Measurements from ENCODE around the gene NAT16.

NAT16 gene

DNA sequence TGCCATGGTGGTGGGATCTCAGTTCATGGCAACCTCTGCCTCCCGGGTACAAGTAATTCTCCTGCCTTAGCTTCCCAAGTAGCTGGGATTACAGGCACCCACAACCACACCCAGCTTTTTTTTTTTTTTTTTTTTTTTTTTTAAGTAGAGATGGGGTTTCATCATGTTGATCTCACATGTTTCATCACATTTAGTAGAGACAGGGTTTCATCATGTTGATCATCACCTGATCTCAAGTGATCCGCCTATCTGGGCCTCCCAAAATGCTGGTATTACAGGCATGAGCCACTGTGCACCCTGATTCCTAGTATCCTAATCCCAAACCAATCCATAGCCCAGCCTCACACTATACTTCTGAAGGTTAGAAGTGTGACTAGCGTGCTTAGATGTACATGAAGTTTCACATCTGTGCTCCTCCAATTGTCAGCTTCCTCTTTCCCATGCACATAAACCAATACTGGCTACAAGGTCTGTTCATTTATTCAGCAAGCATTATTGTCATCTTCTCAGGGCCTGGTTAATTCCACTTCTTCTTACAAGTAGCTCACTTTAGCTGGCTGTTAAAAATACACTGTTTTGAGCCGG lies 6.8 kb upstream of the NAT16 start:
- no peak overlapping the region for H3K4me3 Mint-ChIP-seq
- H3K27ac Mint-ChIP-seq: no peak overlapping the region
- H3K9me3 Mint-ChIP-seq (ENCODE audit: low read depth): no peaks in the 10 kb centered on the region
- no peaks in the 10 kb centered on the region for H3K36me3 Mint-ChIP-seq
- H3K27me3 Mint-ChIP-seq: peaks cover 18% of the 10 kb centered on the region
- H3K4me1 Mint-ChIP-seq (ENCODE audit: low read depth): peaks cover 5% of the 10 kb centered on the region

- Mint-ChIP-seq H3K36me3 (no peaks in the 10 kb centered on the region), H3K4me1 (ENCODE audit: low read depth) (peaks cover 6% of the 10 kb centered on the region), H3K9me3 (ENCODE audit: low read depth) (no peaks in the 10 kb centered on the region), H3K4me3 (no peak overlapping the region), H3K27ac (no peak overlapping the region), H3K27me3 (peaks cover 19% of the 10 kb centered on the region)
Measured at GRCh38 chr7:101186194-101186593, 6.1 kb upstream of the NAT16 start.

DNA sequence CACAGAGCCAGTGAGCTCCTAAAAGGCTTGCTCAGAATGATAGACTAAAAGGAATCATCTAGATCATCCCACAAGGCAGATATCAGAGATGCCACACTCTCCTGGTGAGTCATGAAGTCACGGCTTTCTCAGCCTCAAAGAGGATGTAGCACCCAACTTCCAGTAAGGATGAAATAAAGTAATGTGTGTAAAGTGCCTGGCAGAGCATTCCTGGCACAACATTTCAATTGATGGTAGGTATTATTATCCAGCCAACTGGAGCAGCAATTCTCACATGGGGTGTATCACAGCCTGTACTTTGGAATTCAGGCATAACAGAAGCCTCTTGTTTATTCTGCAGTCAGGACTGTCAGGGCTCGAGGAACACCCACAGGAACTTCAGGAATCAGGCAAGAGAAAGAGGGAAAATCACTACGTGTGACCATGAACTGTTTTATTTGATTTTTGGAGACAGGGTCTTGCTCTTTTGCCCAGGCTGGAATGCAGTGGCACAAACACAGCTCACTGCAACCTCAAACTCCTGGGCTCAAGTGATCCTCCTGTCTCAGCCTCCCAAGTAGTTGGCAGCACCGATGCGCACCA lies 5.3 kb upstream of the NAT16 start:
- Mint-ChIP-seq H3K27me3 (peaks cover 23% of the 10 kb centered on the region), H3K36me3 (peaks cover 2% of the 10 kb centered on the region), H3K4me3 (no peak overlapping the region), H3K9me3 (ENCODE audit: low read depth) (no peaks in the 10 kb centered on the region), H3K27ac (no peak overlapping the region), H3K4me1 (ENCODE audit: low read depth) (peaks cover 10% of the 10 kb centered on the region)

GRCh38 chr7:101179713-101180112 lies 380 bp downstream of the NAT16 start:
- no peak overlapping the region for H3K27ac Mint-ChIP-seq
- peaks cover 2% of the 10 kb centered on the region for H3K36me3 Mint-ChIP-seq
- no peak overlapping the region for H3K4me3 Mint-ChIP-seq

DNA sequence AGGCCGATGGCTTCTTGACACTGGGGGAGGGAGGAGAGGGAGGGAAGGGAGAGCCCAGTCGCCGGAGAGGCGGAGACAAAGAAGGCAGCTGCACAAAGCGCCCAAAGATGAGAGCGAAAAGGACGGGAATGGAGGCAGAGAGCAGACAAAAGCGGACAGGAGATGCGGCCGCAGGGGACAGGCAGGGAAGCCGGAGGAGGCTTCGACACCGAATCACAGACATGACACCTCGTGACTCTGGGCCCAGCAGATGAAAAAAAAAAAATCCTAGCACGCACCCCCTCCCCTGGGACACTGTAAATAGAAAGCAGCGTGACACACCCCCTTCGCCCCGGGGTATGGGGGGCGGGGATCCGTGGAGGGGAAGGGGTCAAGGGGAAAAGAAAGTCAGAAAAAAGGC lies 976 bp downstream of the NAT16 start:
- H3K4me3 Mint-ChIP-seq: peak overlapping the region; percentile 58
- peaks cover 21% of the 10 kb centered on the region for H3K4me1 Mint-ChIP-seq (ENCODE audit: low read depth)
- H3K9me3 Mint-ChIP-seq (ENCODE audit: low read depth): no peaks in the 10 kb centered on the region
- H3K27ac Mint-ChIP-seq: no peak overlapping the region
- peaks cover 44% of the 10 kb centered on the region for H3K27me3 Mint-ChIP-seq
- peaks cover 2% of the 10 kb centered on the region for H3K36me3 Mint-ChIP-seq

More at GRCh38 chr7:101179713-101180112, 380 bp downstream of the NAT16 start:
- H3K4me1 Mint-ChIP-seq (ENCODE audit: low read depth): peaks cover 16% of the 10 kb centered on the region
- no peaks in the 10 kb centered on the region for H3K9me3 Mint-ChIP-seq (ENCODE audit: low read depth)
- peaks cover 43% of the 10 kb centered on the region for H3K27me3 Mint-ChIP-seq

- H3K27me3 Mint-ChIP-seq: peaks cover 48% of the 10 kb centered on the region
- H3K36me3 Mint-ChIP-seq: peaks cover 2% of the 10 kb centered on the region
- H3K4me1 Mint-ChIP-seq (ENCODE audit: low read depth): peaks cover 29% of the 10 kb centered on the region
- H3K4me3 Mint-ChIP-seq: no peak overlapping the region
- no peaks in the 10 kb centered on the region for H3K9me3 Mint-ChIP-seq (ENCODE audit: low read depth)
- H3K27ac Mint-ChIP-seq: no peak overlapping the region
Measured at GRCh38 chr7:101177644-101178043, 2.4 kb downstream of the NAT16 start.

DNA sequence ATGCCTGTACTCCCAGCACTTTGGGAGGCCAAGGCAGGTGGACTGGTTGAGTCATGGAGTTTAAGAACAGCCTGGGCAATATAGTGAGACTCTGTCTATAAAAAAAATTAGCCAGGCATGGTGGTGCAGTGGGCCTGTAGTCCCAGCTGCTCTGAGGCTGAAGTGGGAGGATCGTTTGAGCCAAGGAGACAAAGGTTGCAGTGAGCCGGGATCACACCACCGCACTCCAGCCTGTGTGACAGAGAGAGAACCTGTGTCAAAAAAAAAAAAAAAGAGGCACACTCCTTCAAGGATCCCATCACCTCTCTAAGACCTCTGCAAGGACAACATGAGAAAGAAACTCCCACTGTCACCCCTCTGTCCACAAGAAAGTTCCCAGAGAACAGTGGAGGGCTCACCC lies 4.4 kb downstream of the NAT16 start:
- no peak overlapping the region for H3K27ac Mint-ChIP-seq
- peaks cover 36% of the 10 kb centered on the region for H3K4me1 Mint-ChIP-seq (ENCODE audit: low read depth)
- H3K36me3 Mint-ChIP-seq: peaks cover under 1% of the 10 kb centered on the region
- peaks cover 46% of the 10 kb centered on the region for H3K27me3 Mint-ChIP-seq
- H3K9me3 Mint-ChIP-seq (ENCODE audit: low read depth): no peaks in the 10 kb centered on the region
- H3K4me3 Mint-ChIP-seq: no peak overlapping the region

DNA sequence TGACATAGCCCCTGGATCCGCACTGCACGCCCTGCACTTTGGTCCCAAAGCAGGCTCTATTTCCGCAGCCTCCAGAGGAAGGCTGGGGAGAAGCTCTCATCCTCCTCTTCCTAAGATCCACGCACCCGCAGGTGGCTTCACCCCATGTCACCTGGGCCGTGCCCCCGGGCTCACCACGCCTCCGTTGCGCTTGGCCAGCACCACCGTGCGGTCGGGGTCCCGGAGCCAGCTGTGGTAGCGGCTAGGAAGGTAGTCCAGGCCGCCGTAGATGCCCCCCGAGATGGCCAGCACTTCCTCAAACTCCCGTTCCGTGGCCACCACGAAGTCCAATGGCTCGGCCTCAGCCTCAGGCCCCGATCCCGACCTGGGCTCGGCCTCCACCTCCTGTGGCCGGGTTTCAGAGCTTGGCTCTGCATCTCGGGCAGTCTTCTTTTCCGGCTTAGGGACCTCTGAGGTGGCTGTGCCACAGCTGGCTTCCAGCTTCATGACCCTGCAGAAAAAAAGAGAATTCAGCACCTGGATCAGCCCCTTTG lies 5.7 kb downstream of the NAT16 start:
- Mint-ChIP-seq H3K27me3 (peaks cover 51% of the 10 kb centered on the region), H3K27ac (no peak overlapping the region)

DNA sequence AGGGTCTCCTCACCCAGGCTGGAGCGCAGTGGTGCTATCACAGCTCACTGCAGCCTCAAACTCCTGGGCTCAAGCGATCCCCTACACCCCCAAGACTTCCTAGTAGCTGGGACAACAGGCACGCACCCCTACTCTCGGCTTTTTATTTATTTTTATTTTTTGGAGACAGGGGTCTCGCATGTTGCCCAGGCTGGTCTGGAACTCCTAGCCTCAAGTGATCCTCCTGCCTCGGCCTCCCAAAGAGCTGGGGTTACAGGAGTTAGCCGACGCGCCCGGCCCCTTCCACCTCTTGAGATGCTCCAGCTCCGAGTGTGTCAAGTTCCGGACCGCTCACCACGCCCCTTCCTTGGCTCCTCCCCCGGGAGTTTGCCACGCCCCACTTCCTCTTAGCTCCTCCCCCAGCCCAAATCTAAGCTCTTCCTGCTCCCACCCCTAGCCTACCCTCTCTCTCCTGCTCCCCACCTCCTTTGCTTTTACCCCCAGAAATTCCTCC lies 6.3 kb downstream of the NAT16 start:
- Mint-ChIP-seq H3K9me3 (ENCODE audit: low read depth) (no peaks in the 10 kb centered on the region), H3K27ac (no peak overlapping the region), H3K4me3 (peak overlapping the region; percentile 69), H3K27me3 (peaks cover 55% of the 10 kb centered on the region), H3K36me3 (no peaks in the 10 kb centered on the region), H3K4me1 (ENCODE audit: low read depth) (peaks cover 46% of the 10 kb centered on the region)

More for the DNA sequence above, 5.7 kb downstream of the NAT16 start:
- no peaks in the 10 kb centered on the region for H3K9me3 Mint-ChIP-seq (ENCODE audit: low read depth)
- peak overlapping the region; percentile 69 for H3K4me3 Mint-ChIP-seq
- H3K4me1 Mint-ChIP-seq (ENCODE audit: low read depth): peaks cover 45% of the 10 kb centered on the region
- no peaks in the 10 kb centered on the region for H3K36me3 Mint-ChIP-seq

GRCh38 chr7:101172854-101173751 lies 7.0 kb downstream of the NAT16 start:
- H3K4me1 Mint-ChIP-seq (ENCODE audit: low read depth): peaks cover 52% of the 10 kb centered on the region
- peak overlapping the region; percentile 44 for H3K4me3 Mint-ChIP-seq
- no peaks in the 10 kb centered on the region for H3K36me3 Mint-ChIP-seq

DNA sequence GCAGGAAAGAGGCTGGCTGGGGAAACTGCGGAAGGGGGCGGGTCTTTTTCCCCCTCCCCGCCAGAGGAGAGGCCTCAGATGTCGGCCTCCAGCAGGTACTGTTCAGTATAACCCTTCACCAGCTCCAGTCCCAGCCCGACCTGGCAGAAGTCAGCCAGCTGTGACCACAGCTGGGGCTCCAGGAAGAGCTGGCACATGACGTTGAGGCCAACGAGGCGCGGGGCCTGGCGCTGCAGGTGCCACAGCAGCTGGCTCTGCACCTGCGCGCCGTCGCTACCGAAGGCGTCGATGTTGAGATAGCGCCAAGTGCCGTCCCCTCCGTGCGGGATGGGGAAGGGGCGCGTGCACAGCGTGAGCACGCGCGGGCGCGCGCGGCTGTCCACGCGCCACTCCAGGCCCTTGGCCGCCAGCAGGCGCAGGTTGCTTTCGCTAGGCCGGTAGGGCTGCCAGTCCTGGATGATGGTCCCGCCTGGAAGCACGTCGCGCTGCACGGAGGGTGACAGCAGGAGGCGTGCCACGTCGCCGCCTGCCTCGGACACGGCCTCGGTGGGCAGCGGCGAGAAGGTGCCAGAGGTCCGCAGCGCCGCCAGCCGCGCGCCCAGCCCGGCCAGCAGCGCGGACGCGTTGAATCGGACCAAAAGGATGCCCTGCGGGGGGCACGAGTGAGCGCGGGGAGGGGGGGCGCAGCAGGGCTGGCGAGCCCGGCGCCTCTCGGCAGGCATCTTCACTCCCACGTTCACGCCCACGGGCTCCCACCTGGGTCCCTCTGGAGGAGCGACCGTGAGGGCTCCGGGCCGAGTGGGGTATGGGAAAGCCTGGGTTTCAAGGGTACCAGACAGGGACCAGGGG lies 7.9 kb downstream of the NAT16 start:
- no peaks in the 10 kb centered on the region for H3K36me3 Mint-ChIP-seq
- peaks cover 55% of the 10 kb centered on the region for H3K4me1 Mint-ChIP-seq (ENCODE audit: low read depth)
- H3K27ac Mint-ChIP-seq: no peak overlapping the region

More at GRCh38 chr7:101172854-101173751, 7.0 kb downstream of the NAT16 start:
- Mint-ChIP-seq H3K9me3 (ENCODE audit: low read depth) (no peaks in the 10 kb centered on the region), H3K27ac (no peak overlapping the region), H3K27me3 (peaks cover 58% of the 10 kb centered on the region)

DNA sequence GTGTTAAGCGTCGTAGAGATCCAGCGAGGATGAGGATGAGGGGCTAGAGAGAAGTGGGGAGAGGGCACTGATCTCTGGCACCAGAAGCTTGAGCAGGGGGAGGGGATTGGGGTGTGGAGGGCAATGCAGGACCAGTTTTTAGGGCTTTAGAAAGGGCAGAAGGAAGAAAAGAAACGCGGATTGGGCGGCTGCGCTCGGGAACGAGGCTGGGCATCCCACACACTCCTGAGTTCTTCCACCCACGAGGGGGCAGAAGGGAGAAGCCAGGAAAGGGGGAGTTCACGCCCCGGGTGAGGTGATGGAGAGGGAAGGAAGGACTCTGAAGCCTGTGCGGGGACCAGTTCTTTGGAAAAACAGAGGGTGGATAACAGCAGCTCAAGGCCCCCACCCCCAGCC lies 8.7 kb downstream of the NAT16 start:
- H3K36me3 Mint-ChIP-seq: no peaks in the 10 kb centered on the region
- peaks cover 50% of the 10 kb centered on the region for H3K27me3 Mint-ChIP-seq
- no peaks in the 10 kb centered on the region for H3K9me3 Mint-ChIP-seq (ENCODE audit: low read depth)
- H3K4me1 Mint-ChIP-seq (ENCODE audit: low read depth): peaks cover 60% of the 10 kb centered on the region
- H3K27ac Mint-ChIP-seq: no peak overlapping the region
- peak overlapping the region; percentile 67 for H3K4me3 Mint-ChIP-seq

More for the DNA sequence above, 7.9 kb downstream of the NAT16 start:
- H3K9me3 Mint-ChIP-seq (ENCODE audit: low read depth): no peaks in the 10 kb centered on the region
- H3K4me3 Mint-ChIP-seq: peak overlapping the region; percentile 49
- peaks cover 53% of the 10 kb centered on the region for H3K27me3 Mint-ChIP-seq

- Mint-ChIP-seq H3K4me1 (ENCODE audit: low read depth) (peaks cover 65% of the 10 kb centered on the region), H3K36me3 (no peaks in the 10 kb centered on the region), H3K4me3 (peak overlapping the region; percentile 67), H3K9me3 (ENCODE audit: low read depth) (no peaks in the 10 kb centered on the region), H3K27ac (no peak overlapping the region), H3K27me3 (peaks cover 51% of the 10 kb centered on the region)
Measured at GRCh38 chr7:101170617-101171441, 9.3 kb downstream of the NAT16 start.

Data from activated naive CD8-positive, alpha-beta T cell (primary cell).